Esophagus squamous epithelium (tissue), 4 donors: ENCODE measurements around the gene SPNS3.

ENCODE experiments used
- CTCF ChIP-seq, 6 experiments: fragments of 450-650 bp in 4 of 6; fragments of 200-600 bp in 2 of 6; sonication (generic) in 2 of 6; IDR thresholded peaks; one replicate each; pipeline ENCODE4 v1.5.1; 2016 to 2019; ENCODE audit warnings: antibody characterized with exemption in 6 of 6, mild to moderate bottlenecking in 4 of 6, moderate library complexity in 4 of 6
- POLR2A ChIP-seq, 4 donors: fragments of 450-650 bp; IDR thresholded peaks; one replicate each; pipeline ENCODE4 v1.6.1; 2017; ENCODE audit warnings: antibody characterized with exemption in 4 of 4, mild to moderate bottlenecking in 4 of 4, moderate library complexity in 3 of 4

- no peak for TF ChIP-seq CTCF (IDR thresholded peaks at IDR 0.05)
- TF ChIP-seq POLR2A (IDR thresholded peaks at IDR 0.05), result no peak
Observed at GRCh38 chr17:4444782-4445473, 11.2 kb downstream of the SPNS3 start.
